ENCODE data around the gene C9.

- TF ChIP-seq POLR2A (IDR thresholded peaks at IDR 0.05) (no peak), CTCF (IDR thresholded peaks at IDR 0.05) (no peak)
Observed at GRCh38 chr5:39341896-39342295, 22.4 kb downstream of the C9 start.
